Body of pancreas (tissue), 4 donors: ENCODE results near the gene C1QTNF1.

Experiments
- CTCF ChIP-seq, 7 experiments: fragments of 450-650 bp in 4 of 7; fragments of 200-600 bp in 3 of 7; sonication (generic) in 3 of 7; IDR thresholded peaks; one replicate each; pipeline ENCODE4 v1.5.1; 2016 to 2019; ENCODE audit warnings: antibody characterized with exemption in 7 of 7
- POLR2A ChIP-seq, 3 donors: fragments of 450-650 bp; IDR thresholded peaks; one replicate each; pipeline ENCODE4 v1.6.1; 2016; ENCODE audit warnings: antibody characterized with exemption in 3 of 3, mild to moderate bottlenecking in 2 of 3

GRCh38 chr17:79046197-79046915 lies 22.4 kb downstream of the C1QTNF1 start:
- TF ChIP-seq CTCF (IDR thresholded peaks at IDR 0.05): no peak
- TF ChIP-seq POLR2A (IDR thresholded peaks at IDR 0.05): no peak
